WTC11 (cell line): Measurements from ENCODE around the gene AGAP3. TPM values are rescaled to one million over a fixed set of nuclear protein-coding genes. Genes with fewer than 3 reads are reported as not detected.

Experiments
- ATF2 ChIP-seq: sonication (generic); formaldehyde crosslinking; IDR thresholded peaks from 2 replicates; pipeline ENCODE4 v1.8.1; 2022; ENCODE audit warnings: low read depth, missing genetic modification reagents, borderline replicate concordance
- ATF6 ChIP-seq: sonication (generic); formaldehyde crosslinking; IDR thresholded peaks from 2 replicates; pipeline ENCODE4 v1.8.1; 2023; ENCODE audit warnings: mild to moderate bottlenecking, missing genetic modification reagents
- CDX4 ChIP-seq: fragments of 250-450 bp; sonication (Bioruptor Pico); IDR thresholded peaks from 2 replicates; pipeline ENCODE4 v1.9.0; 2021; ENCODE audit warnings: moderate library complexity, mild to moderate bottlenecking, inconsistent platforms, borderline replicate concordance
- CREB1 ChIP-seq: sonication (generic); formaldehyde crosslinking; IDR thresholded peaks from 2 replicates; pipeline ENCODE4 v1.8.0; 2023; ENCODE audit warnings: mild to moderate bottlenecking, missing genetic modification reagents
- CREM ChIP-seq: sonication (generic); formaldehyde crosslinking; IDR thresholded peaks from 2 replicates; pipeline ENCODE4 v1.8.1; 2022; ENCODE audit warnings: mild to moderate bottlenecking, missing genetic modification reagents, moderate library complexity
- E2F5 ChIP-seq: sonication (generic); formaldehyde crosslinking; IDR thresholded peaks from 2 replicates; pipeline ENCODE4 v1.8.1; 2022; ENCODE audit warnings: mild to moderate bottlenecking, moderate library complexity, missing genetic modification reagents
- ESRRA ChIP-seq: sonication (generic); formaldehyde crosslinking; IDR thresholded peaks from 2 replicates; pipeline ENCODE4 v1.8.1; 2022; ENCODE audit warnings: mild to moderate bottlenecking, missing genetic modification reagents, borderline replicate concordance
- GTF2I ChIP-seq: fragments of 250-450 bp; sonication (Bioruptor Pico); conservative IDR thresholded peaks from 2 replicates; pipeline ENCODE4 v1.4.0; 2021; ENCODE audit warnings: mild to moderate bottlenecking
- IRF1 ChIP-seq: sonication (generic); formaldehyde crosslinking; IDR thresholded peaks from 2 replicates; pipeline ENCODE4 v1.8.0; 2023; ENCODE audit warnings: missing genetic modification reagents
- IRF2 ChIP-seq: sonication (generic); formaldehyde crosslinking; IDR thresholded peaks from 2 replicates; pipeline ENCODE4 v1.8.0; 2022; ENCODE audit warnings: low read depth, missing genetic modification reagents, borderline replicate concordance
- JUN ChIP-seq: sonication (generic); formaldehyde crosslinking; IDR thresholded peaks from 2 replicates; pipeline ENCODE4 v1.8.0; 2023; ENCODE audit warnings: mild to moderate bottlenecking, missing genetic modification reagents
- MAX ChIP-seq: sonication (generic); formaldehyde crosslinking; IDR thresholded peaks from 2 replicates; pipeline ENCODE4 v1.8.0; 2022; ENCODE audit warnings: mild to moderate bottlenecking, missing genetic modification reagents
- NFYB ChIP-seq: sonication (generic); formaldehyde crosslinking; conservative IDR thresholded peaks from 2 replicates; pipeline ENCODE4 v1.8.0; 2022; ENCODE audit warnings: low read depth, missing genetic modification reagents
- NR1H2 ChIP-seq: sonication (generic); formaldehyde crosslinking; IDR thresholded peaks from 2 replicates; pipeline ENCODE4 v1.9.0; 2021; ENCODE audit warnings: mild to moderate bottlenecking, moderate library complexity, missing genetic modification reagents
- PREB ChIP-seq: sonication (generic); formaldehyde crosslinking; IDR thresholded peaks from 2 replicates; pipeline ENCODE4 v1.8.1; 2022; ENCODE audit warnings: mild to moderate bottlenecking, missing genetic modification reagents, moderate library complexity, borderline replicate concordance
- PRRX2 ChIP-seq: fragments of 250-450 bp; sonication (Bioruptor Pico); IDR thresholded peaks from 2 replicates; pipeline ENCODE4 v1.8.0; 2021; ENCODE audit warnings: mild to moderate bottlenecking
- RORB ChIP-seq: fragments of 250-450 bp; sonication (Bioruptor Pico); IDR thresholded peaks from 2 replicates; pipeline ENCODE4 v1.9.0; 2021; ENCODE audit warnings: mild to moderate bottlenecking
- SP1 ChIP-seq: sonication (generic); formaldehyde crosslinking; conservative IDR thresholded peaks from 2 replicates; pipeline ENCODE4 v1.8.1; 2022; ENCODE audit warnings: missing genetic modification reagents
- TEAD1 ChIP-seq: sonication (generic); formaldehyde crosslinking; IDR thresholded peaks from 2 replicates; pipeline ENCODE4 v1.8.0; 2022; ENCODE audit warnings: mild to moderate bottlenecking, missing genetic modification reagents
- USF1 ChIP-seq: sonication (generic); formaldehyde crosslinking; IDR thresholded peaks from 2 replicates; pipeline ENCODE4 v1.8.0; 2022; ENCODE audit warnings: mild to moderate bottlenecking, missing genetic modification reagents
- ZBTB21 ChIP-seq: sonication (generic); formaldehyde crosslinking; IDR thresholded peaks from 2 replicates; pipeline ENCODE4 v1.8.1; 2023; ENCODE audit warnings: mild to moderate bottlenecking, missing genetic modification reagents, borderline replicate concordance
- ZNF121 ChIP-seq: sonication (generic); formaldehyde crosslinking; IDR thresholded peaks from 2 replicates; pipeline ENCODE4 v1.8.0; 2023; ENCODE audit warnings: missing genetic modification reagents
- ZNF138 ChIP-seq: sonication (generic); formaldehyde crosslinking; conservative IDR thresholded peaks from 2 replicates; pipeline ENCODE4 v1.8.1; 2022; ENCODE audit warnings: mild to moderate bottlenecking, moderate library complexity, missing genetic modification reagents
- ZNF232 ChIP-seq: sonication (generic); formaldehyde crosslinking; IDR thresholded peaks from 2 replicates; pipeline ENCODE4 v1.8.0; 2022; ENCODE audit warnings: mild to moderate bottlenecking, missing genetic modification reagents
- ZNF396 ChIP-seq: fragments of 250-450 bp; sonication (Bioruptor Pico); IDR thresholded peaks from 2 replicates; pipeline ENCODE4 v1.8.0; 2021; ENCODE audit warnings: mild to moderate bottlenecking, moderate library complexity, borderline replicate concordance
- ZNF423 ChIP-seq: fragments of 250-450 bp; sonication (Bioruptor Pico); IDR thresholded peaks from 2 replicates; pipeline ENCODE4 v2.1.2; 2022; ENCODE audit warnings: mild to moderate bottlenecking, moderate library complexity
- ZNF512 ChIP-seq: sonication (generic); formaldehyde crosslinking; IDR thresholded peaks from 2 replicates; pipeline ENCODE4 v1.8.1; 2022; ENCODE audit warnings: missing genetic modification reagents, borderline replicate concordance
- ZNF671 ChIP-seq: fragments of 250-450 bp; sonication (Bioruptor Pico); IDR thresholded peaks from 2 replicates; pipeline ENCODE4 v1.8.0; 2021; ENCODE audit warnings: mild to moderate bottlenecking
- ZSCAN18 ChIP-seq: fragments of 250-450 bp; sonication (Bioruptor Pico); IDR thresholded peaks from 2 replicates; pipeline ENCODE4 v2.1.2; 2022; ENCODE audit warnings: mild to moderate bottlenecking, moderate library complexity
- total RNA-seq: library from RNA; stranded (reverse); gene quantifications from 3 replicates; pipeline ENCODE4 v1.2.3, GENCODE V29; 2021

The AGAP3 gene
- total RNA-seq, 1 experiment from 2014 or later = 163 TPM

- TF ChIP-seq PREB (CRISPR knock-in tag) (no peak), ATF6 (CRISPR knock-in tag) (no peak), GTF2I (no peak), CREB1 (CRISPR knock-in tag) (no peak), NFYB (no peak), ZNF138 (CRISPR knock-in tag) (no peak), ZNF396 (CRISPR knock-in tag) (no peak), USF1 (no peak), RORB (CRISPR knock-in tag) (no peak), IRF2 (CRISPR knock-in tag) (no peak), SP1 (0 out of 2 replicates have a peak, but pooled peaks have one; percentile 44), MAX (peak; percentile 41; the same call in 1 of the 2 replicates), TEAD1 (no peak), ZSCAN18 (CRISPR knock-in tag) (no peak), JUN (CRISPR knock-in tag) (no peak), ZBTB21 (CRISPR knock-in tag) (no peak), ESRRA (CRISPR knock-in tag) (no peak), CREM (CRISPR knock-in tag) (no peak), ATF2 (CRISPR knock-in tag) (no peak), NR1H2 (CRISPR knock-in tag) (no peak), E2F5 (0 out of 2 replicates have a peak, but pooled peaks have one; percentile 23), CDX4 (CRISPR knock-in tag) (no peak), ZNF423 (no peak), ZNF512 (CRISPR knock-in tag) (no peak), ZNF671 (CRISPR knock-in tag) (no peak), ZNF121 (CRISPR knock-in tag) (no peak), ZNF232 (CRISPR knock-in tag) (no peak), PRRX2 (CRISPR knock-in tag) (peak; percentile 26; the same call in 1 of the 2 replicates), IRF1 (no peak)
Measured at GRCh38 chr7:151172273-151173141, 86.2 kb downstream of the AGAP3 start (continued).
